GM10847 (cell line): ENCODE measurements around the gene DHRS13.

Source experiments
- POLR2A ChIP-seq: IDR thresholded peaks from 2 replicates; pipeline ENCODE4 v1.6.1; 2011; ENCODE audit not compliant: insufficient read length; ENCODE audit errors: extremely low read depth

Gene DHRS13

DNA sequence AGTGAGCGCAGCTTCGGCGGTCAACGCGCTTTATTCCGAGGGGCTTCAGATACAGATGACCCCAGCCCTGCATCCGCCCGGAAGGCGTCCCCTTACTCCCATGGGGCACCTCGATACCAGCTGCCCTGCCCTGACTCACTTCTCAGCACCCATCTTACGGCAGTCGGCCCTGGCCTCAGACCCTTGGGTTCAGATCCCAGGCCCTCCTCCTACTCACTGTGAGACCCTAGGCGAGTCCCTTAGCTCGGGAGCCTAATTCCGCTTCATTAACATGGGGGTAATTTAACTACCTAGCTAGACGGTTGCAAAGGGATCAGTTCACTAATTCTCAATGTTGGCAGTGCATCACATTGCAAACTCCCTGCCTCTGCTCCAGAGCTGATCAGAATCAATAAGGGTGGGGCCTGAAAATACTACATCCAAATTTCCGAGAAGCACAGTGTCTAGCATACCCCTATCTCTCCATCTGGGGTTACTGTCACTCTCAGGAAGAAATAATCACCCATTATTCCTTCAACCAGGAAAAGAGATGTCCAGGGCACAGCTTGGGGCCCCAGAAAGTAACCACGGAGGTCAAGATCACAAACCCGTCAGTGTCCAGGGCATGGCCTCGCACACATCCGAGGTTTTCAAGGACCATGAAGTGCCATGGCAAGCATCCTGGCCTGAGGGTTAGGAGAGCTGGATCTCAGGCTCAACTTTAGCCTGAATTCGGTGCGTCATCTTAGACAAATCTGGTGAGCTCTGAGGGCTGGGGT is 4.9 kb downstream of the DHRS13 start:
- no peak for TF ChIP-seq POLR2A

GRCh38 chr17:28896884-28897768 is 5.8 kb downstream of the DHRS13 start, which contains the start of gene FLOT2:
Gene FLOT2 (minus strand): TSS chr17:28897733. CDS start chr17:28897574, 159 bp downstream.
- peak; percentile 37 for TF ChIP-seq POLR2A

GRCh38 chr17:28896491-28896883 is 6.4 kb downstream of the DHRS13 start:
- TF ChIP-seq POLR2A = no peak

- no peak for TF ChIP-seq POLR2A
These were observed 7.0 kb downstream of the DHRS13 start for GRCh38 chr17:28895794-28896447.

DNA sequence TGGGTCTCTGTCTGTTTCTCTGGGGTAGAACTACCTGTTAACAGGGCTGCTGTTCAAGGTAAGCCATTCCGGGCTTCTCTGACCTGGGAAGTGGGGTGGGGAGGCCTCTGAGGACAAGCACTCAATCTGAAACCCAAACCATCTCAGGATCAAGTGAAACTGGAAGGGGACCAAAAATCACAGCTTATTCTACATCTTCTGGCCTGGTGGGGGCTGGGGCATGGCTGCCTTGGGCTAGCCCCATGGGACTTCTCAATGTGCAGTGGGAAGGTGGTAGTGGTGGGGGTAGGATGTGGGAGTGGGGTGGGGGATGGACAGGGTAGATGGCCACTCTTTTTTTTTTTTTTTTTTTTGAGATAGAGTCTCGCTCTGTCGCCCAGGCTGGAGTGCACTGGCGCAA is 10.9 kb downstream of the DHRS13 start:
- no peak for TF ChIP-seq POLR2A

GRCh38 chr17:28891201-28891600 is 11.7 kb downstream of the DHRS13 start:
- no peak for TF ChIP-seq POLR2A

DNA sequence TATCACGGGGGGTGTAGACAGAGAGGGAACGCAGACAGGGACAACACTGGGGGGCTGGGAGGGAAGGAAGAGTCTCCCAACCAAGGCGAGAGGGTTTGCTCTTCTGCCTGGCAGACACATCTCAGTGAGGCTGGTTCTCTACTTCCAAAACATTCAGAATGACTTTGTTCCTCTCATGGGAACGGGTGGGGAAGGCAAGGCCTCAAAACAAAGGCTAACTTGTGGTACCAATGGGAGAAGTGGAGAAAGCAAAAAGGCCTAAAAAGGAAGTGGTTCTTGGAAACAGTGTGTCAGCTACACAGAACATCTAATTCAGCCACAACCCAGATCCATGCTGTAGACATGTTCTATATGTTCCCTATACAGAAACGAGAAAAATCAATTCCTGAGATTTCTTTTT is 12.9 kb downstream of the DHRS13 start:
- TF ChIP-seq POLR2A = no peak

- TF ChIP-seq POLR2A = no peak
These were observed 14.0 kb downstream of the DHRS13 start for GRCh38 chr17:28888832-28889231.

- TF ChIP-seq POLR2A = no peak
These were observed 14.9 kb downstream of the DHRS13 start for GRCh38 chr17:28887871-28888471.

GRCh38 chr17:28885951-28886350 is 16.9 kb downstream of the DHRS13 start:
- TF ChIP-seq POLR2A = no peak

DNA sequence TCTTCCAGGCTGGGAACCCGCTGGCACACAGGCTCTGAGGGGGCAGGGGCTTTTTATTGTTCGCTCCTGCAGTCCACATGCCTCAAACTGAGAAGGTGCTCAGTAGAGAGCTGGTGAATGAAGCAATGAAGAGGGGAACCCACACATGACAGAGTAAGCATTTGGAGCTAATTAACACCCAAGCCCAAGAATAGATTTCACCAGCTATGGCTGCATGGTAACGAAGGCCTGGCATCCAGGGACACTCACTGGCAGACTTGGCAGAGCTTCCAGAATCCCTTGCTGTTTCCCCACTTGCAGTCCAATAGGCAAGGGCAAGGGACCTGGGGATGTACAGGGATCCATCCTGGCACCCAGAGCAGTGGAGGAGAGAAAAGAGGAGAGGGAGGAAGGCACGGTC is 17.5 kb downstream of the DHRS13 start:
- no peak for TF ChIP-seq POLR2A

DNA sequence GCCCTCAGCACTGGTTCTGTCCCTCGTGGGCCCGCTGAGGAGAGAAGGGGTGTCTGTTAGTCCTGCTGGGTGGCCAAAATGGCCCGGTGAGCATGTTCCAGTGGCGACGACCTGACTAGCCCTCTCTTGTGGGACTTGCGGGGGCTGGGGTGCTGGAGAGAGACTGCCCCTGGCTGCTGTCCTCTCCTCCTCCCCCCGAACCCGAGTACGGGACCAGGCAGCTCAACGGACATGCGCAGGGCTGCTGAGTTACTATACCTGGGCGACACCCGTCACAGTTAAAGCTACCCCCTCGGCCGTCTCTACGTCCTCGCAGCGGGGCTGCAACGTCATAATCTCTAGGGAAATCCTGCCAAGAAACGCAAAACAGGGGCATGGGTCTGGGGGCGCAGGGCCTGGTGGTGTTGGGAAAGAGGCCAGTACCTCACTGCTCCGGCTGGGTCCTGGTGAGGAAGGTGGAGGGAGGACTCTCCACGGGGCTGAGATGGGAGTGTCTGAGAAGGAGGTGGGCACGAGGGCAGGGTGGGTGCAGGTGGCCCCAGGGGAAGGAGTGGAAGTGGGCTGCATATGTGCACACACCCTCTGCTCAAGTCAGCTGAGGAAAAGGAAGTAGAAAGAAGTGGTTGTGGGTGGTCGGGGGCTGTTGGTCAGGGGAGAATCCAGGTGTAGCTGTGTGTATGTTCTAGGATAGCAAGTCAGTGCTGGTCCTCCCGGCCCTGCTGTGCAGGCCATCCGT is 18.7 kb downstream of the DHRS13 start:
- no peak for TF ChIP-seq POLR2A

DNA sequence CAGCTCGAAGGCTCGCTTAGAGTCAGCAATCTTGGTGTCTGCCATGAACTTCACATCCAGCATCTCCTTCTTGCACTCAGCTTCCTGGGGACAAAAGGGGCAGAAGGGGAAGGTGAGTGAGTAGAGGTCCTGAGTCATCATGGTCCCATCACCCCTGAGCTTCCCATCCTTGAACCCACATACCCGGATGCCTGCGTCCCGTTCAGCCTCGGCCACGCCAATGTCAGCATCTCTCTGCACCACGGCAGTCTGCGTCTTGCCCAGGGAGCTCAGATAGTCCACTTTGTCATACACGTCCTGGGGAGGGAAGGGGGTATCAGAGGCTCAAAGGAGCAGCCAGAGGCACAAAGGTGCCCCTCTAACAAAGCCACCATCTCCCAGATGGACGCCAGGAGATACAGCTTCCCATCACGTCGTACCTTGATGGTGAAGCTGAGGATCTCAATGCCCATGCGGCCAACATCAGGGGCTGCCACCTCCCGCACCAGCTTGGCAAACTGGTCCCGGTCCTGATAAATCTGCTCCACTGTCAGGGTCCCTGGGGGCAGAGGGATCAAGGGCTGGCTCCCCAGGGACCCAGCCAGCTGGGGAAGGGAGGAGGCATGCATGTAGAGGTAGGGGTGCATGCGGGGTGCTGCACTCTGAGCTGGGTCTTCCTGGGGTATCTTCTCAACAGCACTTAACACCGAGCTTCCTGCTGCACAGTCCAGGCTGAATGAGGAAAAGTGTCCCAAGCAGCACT is 20.6 kb downstream of the DHRS13 start:
- TF ChIP-seq POLR2A = no peak

DNA sequence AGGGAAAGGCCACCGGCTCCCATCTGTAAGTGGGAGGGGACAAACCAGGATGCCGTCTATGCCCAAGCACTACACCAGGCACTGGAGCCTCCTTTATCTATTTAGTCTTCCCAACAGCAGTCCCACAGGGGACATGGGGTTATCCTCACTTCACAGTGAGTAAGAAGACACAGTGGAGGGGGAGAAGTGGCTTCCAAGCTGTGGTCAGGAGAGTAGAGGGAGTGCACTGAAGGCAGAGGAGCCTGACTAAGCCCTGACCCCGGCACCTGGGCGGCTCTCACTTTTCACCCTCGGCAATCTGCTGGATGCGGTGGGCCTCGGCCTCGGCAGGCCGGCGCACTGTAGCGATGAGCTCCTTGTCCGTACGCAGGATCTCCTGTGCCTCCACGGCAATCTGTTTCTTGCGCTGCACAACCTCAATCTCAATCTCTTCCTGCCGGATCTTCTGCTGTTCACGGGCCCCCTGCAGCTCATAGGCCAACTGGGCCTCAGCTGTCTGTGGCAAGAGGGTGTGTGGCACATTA is 21.3 kb downstream of the DHRS13 start:
- TF ChIP-seq POLR2A = no peak

- no peak for TF ChIP-seq POLR2A
These were observed 22.3 kb downstream of the DHRS13 start for GRCh38 chr17:28880572-28880945.
